ENCODE data around the gene COL25A1.

DNA sequence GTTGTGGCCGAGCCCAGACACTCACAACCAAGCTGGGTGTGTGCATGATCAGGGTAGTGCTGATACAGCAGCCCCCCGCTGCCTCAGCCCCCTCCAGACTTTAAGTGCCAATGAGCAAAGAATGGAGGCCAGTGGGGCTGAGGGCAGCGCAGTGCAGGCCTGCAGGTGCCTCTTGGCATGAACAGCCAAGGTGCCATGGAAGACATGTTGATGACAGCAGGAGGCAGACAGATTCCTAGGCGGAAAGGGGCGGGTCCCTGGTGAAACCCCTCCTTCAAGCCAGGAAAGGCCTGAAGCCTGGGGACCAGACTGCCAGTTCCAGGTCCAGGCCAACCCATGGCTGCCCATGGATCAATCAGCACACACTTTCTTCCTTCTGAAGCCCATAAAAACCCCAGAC lies 286.3 kb downstream of the COL25A1 start:
- TF ChIP-seq, protein P1, sequence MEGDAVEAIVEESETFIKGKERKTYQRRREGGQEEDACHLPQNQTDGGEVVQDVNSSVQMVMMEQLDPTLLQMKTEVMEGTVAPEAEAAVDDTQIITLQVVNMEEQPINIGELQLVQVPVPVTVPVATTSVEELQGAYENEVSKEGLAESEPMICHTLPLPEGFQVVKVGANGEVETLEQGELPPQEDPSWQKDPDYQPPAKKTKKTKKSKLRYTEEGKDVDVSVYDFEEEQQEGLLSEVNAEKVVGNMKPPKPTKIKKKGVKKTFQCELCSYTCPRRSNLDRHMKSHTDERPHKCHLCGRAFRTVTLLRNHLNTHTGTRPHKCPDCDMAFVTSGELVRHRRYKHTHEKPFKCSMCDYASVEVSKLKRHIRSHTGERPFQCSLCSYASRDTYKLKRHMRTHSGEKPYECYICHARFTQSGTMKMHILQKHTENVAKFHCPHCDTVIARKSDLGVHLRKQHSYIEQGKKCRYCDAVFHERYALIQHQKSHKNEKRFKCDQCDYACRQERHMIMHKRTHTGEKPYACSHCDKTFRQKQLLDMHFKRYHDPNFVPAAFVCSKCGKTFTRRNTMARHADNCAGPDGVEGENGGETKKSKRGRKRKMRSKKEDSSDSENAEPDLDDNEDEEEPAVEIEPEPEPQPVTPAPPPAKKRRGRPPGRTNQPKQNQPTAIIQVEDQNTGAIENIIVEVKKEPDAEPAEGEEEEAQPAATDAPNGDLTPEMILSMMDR (IDR thresholded peaks at IDR 0.05; ENCODE audit: insufficient read depth, low read depth, low read length) = no peak
- no peak for TF ChIP-seq EZH2 (IDR thresholded peaks at IDR 0.05; ENCODE audit: insufficient read depth, low read length)

Measured in astrocyte (in vitro differentiated cells and primary cell).